ENCODE results near the gene DGAT2L6. TPM values are rescaled to one million over a fixed set of nuclear protein-coding genes. Genes with fewer than 3 reads are reported as not detected.

The DGAT2L6 gene
- polyA plus RNA-seq (2012; rRNA removed) = 0.05 TPM in 1 of 2 replicates, not detected in the other
- polyA plus RNA-seq (2012; cell fraction: cytosol; rRNA removed) = not detected in 2 replicates
- not detected in 2 replicates for polyA plus RNA-seq (2012; cell fraction: nucleus; rRNA removed)

GRCh38 chrX:70176938-70177533 lies at the start of gene DGAT2L6:
Gene DGAT2L6, plus strand, starts transcription at chrX:70177483. Its CDS starts 100 bp downstream, at chrX:70177583.
- H3K9me3 ChIP-seq = no peaks in the 10 kb centered on the region
- H3K4me1 ChIP-seq (ENCODE audit: control insufficient read depth in 1 of 2, insufficient read depth in 2 of 2, low read depth in 1 of 2, low read length in 1 of 2) = no peaks in the 10 kb centered on the region; a peak in 1 of 4 replicates
- no peaks in the 10 kb centered on the region for H3K9me2 ChIP-seq
- H3K79me2 ChIP-seq (ENCODE audit: insufficient read depth) = no peaks in the 10 kb centered on the region
- TF ChIP-seq YY1 (IDR thresholded peaks at IDR 0.05; ENCODE audit: low read depth) (no peak), CTCF (IDR thresholded peaks at IDR 0.05) (no peak), RFX5 (IDR thresholded peaks at IDR 0.05; ENCODE audit: low read length) (no peak), FOSL2 (IDR thresholded peaks at IDR 0.05; ENCODE audit: borderline replicate concordance, low read depth) (no peak), EP300 (IDR thresholded peaks at IDR 0.05; ENCODE audit: borderline replicate concordance in 1 of 2, low read depth in 1 of 2, low read length in 1 of 2) (no peak), USF1 (IDR thresholded peaks at IDR 0.05; ENCODE audit: borderline replicate concordance, low read depth) (no peak), USF2 (IDR thresholded peaks at IDR 0.05; ENCODE audit: borderline replicate concordance, low read depth, low read length) (no peak), RAD21 (IDR thresholded peaks at IDR 0.05; ENCODE audit: low read length) (no peak), MXI1 (IDR thresholded peaks at IDR 0.05; ENCODE audit: low read depth, low read length) (no peak), TEAD4 (IDR thresholded peaks at IDR 0.05; ENCODE audit: borderline replicate concordance, insufficient read depth) (no peak), GABPA (IDR thresholded peaks at IDR 0.05; ENCODE audit: low read depth) (no peak), JUND (IDR thresholded peaks at IDR 0.05) (no peak)
- TF ChIP-seq, protein P1, sequence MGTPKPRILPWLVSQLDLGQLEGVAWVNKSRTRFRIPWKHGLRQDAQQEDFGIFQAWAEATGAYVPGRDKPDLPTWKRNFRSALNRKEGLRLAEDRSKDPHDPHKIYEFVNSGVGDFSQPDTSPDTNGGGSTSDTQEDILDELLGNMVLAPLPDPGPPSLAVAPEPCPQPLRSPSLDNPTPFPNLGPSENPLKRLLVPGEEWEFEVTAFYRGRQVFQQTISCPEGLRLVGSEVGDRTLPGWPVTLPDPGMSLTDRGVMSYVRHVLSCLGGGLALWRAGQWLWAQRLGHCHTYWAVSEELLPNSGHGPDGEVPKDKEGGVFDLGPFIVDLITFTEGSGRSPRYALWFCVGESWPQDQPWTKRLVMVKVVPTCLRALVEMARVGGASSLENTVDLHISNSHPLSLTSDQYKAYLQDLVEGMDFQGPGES (IDR thresholded peaks at IDR 0.05; ENCODE audit: low read depth, low read length) = no peak
- TF ChIP-seq, protein P2, sequence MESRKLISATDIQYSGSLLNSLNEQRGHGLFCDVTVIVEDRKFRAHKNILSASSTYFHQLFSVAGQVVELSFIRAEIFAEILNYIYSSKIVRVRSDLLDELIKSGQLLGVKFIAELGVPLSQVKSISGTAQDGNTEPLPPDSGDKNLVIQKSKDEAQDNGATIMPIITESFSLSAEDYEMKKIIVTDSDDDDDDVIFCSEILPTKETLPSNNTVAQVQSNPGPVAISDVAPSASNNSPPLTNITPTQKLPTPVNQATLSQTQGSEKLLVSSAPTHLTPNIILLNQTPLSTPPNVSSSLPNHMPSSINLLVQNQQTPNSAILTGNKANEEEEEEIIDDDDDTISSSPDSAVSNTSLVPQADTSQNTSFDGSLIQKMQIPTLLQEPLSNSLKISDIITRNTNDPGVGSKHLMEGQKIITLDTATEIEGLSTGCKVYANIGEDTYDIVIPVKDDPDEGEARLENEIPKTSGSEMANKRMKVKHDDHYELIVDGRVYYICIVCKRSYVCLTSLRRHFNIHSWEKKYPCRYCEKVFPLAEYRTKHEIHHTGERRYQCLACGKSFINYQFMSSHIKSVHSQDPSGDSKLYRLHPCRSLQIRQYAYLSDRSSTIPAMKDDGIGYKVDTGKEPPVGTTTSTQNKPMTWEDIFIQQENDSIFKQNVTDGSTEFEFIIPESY (IDR thresholded peaks at IDR 0.05; ENCODE audit: borderline replicate concordance, low read depth) = no peak
- TF ChIP-seq, protein P3, sequence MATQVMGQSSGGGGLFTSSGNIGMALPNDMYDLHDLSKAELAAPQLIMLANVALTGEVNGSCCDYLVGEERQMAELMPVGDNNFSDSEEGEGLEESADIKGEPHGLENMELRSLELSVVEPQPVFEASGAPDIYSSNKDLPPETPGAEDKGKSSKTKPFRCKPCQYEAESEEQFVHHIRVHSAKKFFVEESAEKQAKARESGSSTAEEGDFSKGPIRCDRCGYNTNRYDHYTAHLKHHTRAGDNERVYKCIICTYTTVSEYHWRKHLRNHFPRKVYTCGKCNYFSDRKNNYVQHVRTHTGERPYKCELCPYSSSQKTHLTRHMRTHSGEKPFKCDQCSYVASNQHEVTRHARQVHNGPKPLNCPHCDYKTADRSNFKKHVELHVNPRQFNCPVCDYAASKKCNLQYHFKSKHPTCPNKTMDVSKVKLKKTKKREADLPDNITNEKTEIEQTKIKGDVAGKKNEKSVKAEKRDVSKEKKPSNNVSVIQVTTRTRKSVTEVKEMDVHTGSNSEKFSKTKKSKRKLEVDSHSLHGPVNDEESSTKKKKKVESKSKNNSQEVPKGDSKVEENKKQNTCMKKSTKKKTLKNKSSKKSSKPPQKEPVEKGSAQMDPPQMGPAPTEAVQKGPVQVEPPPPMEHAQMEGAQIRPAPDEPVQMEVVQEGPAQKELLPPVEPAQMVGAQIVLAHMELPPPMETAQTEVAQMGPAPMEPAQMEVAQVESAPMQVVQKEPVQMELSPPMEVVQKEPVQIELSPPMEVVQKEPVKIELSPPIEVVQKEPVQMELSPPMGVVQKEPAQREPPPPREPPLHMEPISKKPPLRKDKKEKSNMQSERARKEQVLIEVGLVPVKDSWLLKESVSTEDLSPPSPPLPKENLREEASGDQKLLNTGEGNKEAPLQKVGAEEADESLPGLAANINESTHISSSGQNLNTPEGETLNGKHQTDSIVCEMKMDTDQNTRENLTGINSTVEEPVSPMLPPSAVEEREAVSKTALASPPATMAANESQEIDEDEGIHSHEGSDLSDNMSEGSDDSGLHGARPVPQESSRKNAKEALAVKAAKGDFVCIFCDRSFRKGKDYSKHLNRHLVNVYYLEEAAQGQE (IDR thresholded peaks at IDR 0.05; ENCODE audit: low read depth, low read length) = no peak
- TF ChIP-seq, protein P4, sequence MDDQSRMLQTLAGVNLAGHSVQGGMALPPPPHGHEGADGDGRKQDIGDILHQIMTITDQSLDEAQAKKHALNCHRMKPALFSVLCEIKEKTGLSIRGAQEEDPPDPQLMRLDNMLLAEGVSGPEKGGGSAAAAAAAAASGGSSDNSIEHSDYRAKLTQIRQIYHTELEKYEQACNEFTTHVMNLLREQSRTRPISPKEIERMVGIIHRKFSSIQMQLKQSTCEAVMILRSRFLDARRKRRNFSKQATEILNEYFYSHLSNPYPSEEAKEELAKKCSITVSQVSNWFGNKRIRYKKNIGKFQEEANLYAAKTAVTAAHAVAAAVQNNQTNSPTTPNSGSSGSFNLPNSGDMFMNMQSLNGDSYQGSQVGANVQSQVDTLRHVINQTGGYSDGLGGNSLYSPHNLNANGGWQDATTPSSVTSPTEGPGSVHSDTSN (IDR thresholded peaks at IDR 0.05) = no peak
- no peak within 1 kb of the TSS for H3K27ac ChIP-seq (ENCODE audit: low read depth in 2 of 2, low read length in 1 of 2)
- no peaks in the 10 kb centered on the region for H4K20me1 ChIP-seq (ENCODE audit: insufficient read depth)
- CTCF ChIA-PET = no interaction called here
- peaks cover 6% of the 10 kb centered on the region for H3F3A ChIP-seq (replicated peaks; ENCODE audit: insufficient read depth)
- H3K4me2 ChIP-seq = no peak within 1 kb of the TSS
- POLR2A ChIA-PET = no interaction called here
- no peak for DNase-seq
- 28% methylated on average over 7 of the region's 7 CpGs for WGBS (ENCODE audit: low lambda C conversion rate)
- H3K27me3 ChIP-seq (ENCODE audit: insufficient read depth) = no peaks in the 10 kb centered on the region
- H3K36me3 ChIP-seq (replicated peaks in 1 of 2; ENCODE audit: control insufficient read depth in 1 of 2, insufficient read depth in 2 of 2, low read length in 1 of 2) = no peaks in the 10 kb centered on the region
- H3K9ac ChIP-seq = no peak within 1 kb of the TSS
- H2AFZ ChIP-seq (ENCODE audit: low read depth) = peak within 1 kb of the TSS; percentile 43; the same call in 1 of the 2 replicates
- no peak within 1 kb of the TSS for H3K4me3 ChIP-seq (ENCODE audit: low read depth in 2 of 2, low read length in 1 of 2)
